GM19239 (cell line): ENCODE data around the gene PLA2G6.

Source experiments
- DNase-seq: peaks from one replicate; pipeline ENCODE4 v3.0.0; 2011; ENCODE audit warnings: low spot score; ENCODE audit not compliant: insufficient read length
- FAIRE-seq: peaks from 2 replicates; lab custom pipeline; 2011; peaks lifted over from hg19 to GRCh38; lab: Jason Lieb, UNC

PLA2G6 gene

DNA sequence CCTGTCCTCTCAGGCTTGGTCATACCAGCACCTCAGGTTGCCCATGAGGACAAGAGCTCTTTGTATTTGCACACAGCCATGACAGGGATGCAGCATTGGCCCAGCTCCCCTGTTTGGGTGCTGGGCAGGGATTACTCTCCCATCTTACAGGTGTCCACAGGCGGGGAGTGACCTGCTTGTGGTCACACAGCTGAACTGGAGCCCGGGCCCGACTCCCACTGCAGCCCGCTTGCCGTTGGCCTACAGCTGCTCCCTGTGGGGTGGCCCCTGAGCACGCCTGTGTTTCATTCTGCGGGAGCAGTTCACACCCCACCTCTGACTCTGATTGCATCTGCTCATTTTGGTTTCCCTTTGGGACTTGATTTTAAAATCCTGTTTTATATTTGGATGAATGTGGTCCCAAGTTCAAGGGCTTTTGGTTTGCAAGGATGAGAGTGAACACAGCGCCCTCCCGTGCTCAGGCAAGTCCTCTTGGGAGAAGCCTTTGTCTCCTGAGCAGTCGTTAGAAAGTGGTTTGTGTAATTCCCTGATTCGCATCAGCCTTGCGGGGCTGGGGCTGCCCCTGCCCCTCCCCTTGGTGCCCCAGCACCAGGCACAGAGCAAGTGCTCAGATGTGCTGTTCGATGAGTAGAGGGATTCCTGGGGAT is 115.1 kb downstream of the PLA2G6 start:
- DNase-seq (no peak), FAIRE-seq (no peak)

DNA sequence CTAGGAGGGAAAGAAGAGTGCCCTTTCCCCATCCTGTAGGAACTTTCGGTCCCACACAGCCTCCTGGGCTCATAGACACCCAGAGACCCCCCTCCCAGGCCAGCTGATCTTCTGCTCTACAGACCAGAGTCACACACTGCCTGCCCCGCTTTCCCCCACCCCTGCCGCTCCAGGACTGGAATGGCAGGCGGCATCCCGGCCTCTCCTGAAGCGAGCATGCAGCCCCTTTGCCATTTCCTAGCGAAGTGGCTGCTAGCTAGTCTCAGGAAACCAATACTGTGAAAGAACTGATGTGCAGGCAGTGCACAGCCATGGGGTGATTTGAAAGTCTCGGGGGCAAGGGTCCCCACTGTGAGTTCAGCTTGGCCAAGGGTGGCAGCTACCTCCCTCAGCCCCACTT is 116.1 kb downstream of the PLA2G6 start:
- DNase-seq (no peak), FAIRE-seq (no peak)

DNA sequence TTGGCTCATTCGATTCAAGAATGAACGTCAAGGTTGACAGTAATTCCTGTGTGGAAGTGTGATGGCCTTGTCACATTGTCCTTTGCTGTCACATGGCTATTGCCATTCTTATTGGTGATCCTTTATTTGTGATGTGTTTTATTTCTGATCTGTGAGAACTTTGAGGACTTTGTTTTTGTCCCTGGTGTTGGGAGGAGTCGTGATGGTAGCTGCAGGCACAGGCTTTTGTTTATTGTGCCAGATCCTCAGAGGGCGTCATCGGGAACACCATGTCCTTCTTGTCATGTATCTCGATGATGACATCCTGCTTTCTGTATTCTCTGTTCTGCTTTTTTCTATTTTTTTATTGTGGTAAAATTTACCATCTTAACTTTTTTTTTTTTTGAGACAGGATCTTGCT is 118.8 kb downstream of the PLA2G6 start:
- no peak for DNase-seq

More for the DNA sequence above, 118.8 kb downstream of the PLA2G6 start:
- FAIRE-seq: no peak
